Measurements from ENCODE around the gene SRGAP1. TPM values are rescaled to one million over a fixed set of nuclear protein-coding genes. Genes with fewer than 3 reads are reported as not detected.

Gene SRGAP1
- total and polyA plus RNA-seq, 2 of the 8 experiments (the other 6 are each of a cell fraction or from before 2014, with no cell fraction given) = 3.2 to 7.3 TPM

GRCh38 chr12:64187370-64187769 lies 342.9 kb downstream of the SRGAP1 start:
- Histone ChIP-seq H3K4me3 (ENCODE audit: extremely low read depth in 1 of 4, insufficient read depth in 2 of 4, low read depth in 3 of 4, low read length in 4 of 4) (no peak overlapping the region), H4K5ac (ENCODE audit: insufficient read length, low read depth, low read length) (no peak overlapping the region), H3K79me2 (ENCODE audit: control insufficient read depth in 1 of 2, insufficient read depth in 2 of 2, low read length in 2 of 2) (no peaks in the 10 kb centered on the region), H2BK12ac (ENCODE audit: low read depth, low read length) (no peak overlapping the region), H4K8ac (ENCODE audit: extremely low read depth, insufficient read depth, low read length) (no peak overlapping the region), H2BK15ac (ENCODE audit: low read length) (no peak overlapping the region), H4K20me1 (replicated peaks in 1 of 2; ENCODE audit: control insufficient read depth in 1 of 2, insufficient read depth in 2 of 2, low read length in 2 of 2) (no peaks in the 10 kb centered on the region), H3K9me3 (ENCODE audit: insufficient read depth in 2 of 2, low read depth in 1 of 2, low read length in 1 of 2) (no peaks in the 10 kb centered on the region), H3K27ac (ENCODE audit: low read depth, low read length) (no peak overlapping the region), H2AFZ (ENCODE audit: low read length) (no peak overlapping the region), H2BK5ac (ENCODE audit: low read depth, low read length) (no peak overlapping the region), H2BK20ac (ENCODE audit: low read length) (no peak overlapping the region), H2AK5ac (ENCODE audit: low read depth, low read length) (no peak overlapping the region), H3K36me3 (ENCODE audit: control insufficient read depth in 2 of 4, insufficient read depth in 4 of 4, low read length in 3 of 4) (no peaks in the 10 kb centered on the region), H3K56ac (replicated peaks; ENCODE audit: insufficient read length, low read depth, low read length) (no peak overlapping the region), H3K4me1 (replicated peaks in 1 of 4; ENCODE audit: control insufficient read depth in 3 of 4, insufficient read depth in 4 of 4, low read length in 3 of 4) (no peaks in the 10 kb centered on the region), H3K4ac (replicated peaks; ENCODE audit: insufficient read length, low read depth, low read length) (no peak overlapping the region), H3K79me1 (ENCODE audit: low read depth, low read length) (no peaks in the 10 kb centered on the region), H3K23ac (ENCODE audit: insufficient read length) (no peak overlapping the region), H3K14ac (ENCODE audit: insufficient read length) (no peak overlapping the region), H3K9ac (replicated peaks in 1 of 4; ENCODE audit: extremely low read depth in 1 of 4, low read depth in 3 of 4, low read length in 3 of 4) (no peak overlapping the region), H3K18ac (ENCODE audit: extremely low read depth, low read length) (no peak overlapping the region), H3K4me2 (ENCODE audit: insufficient read depth in 1 of 2, low read depth in 2 of 2, low read length in 2 of 2) (no peak overlapping the region), H3K27me3 (replicated peaks in 1 of 4; ENCODE audit: control insufficient read depth in 3 of 4, extremely low read depth in 1 of 4, insufficient read depth in 3 of 4, low read length in 3 of 4) (no peaks in the 10 kb centered on the region), H4K91ac (replicated peaks; ENCODE audit: insufficient read length, low read length) (no peak overlapping the region), H2BK120ac (replicated peaks; ENCODE audit: low read depth, low read length) (no peak overlapping the region), H3K23me2 (ENCODE audit: low read depth, low read length) (no peaks in the 10 kb centered on the region)
- DNase-seq (ENCODE audit: low read depth in 1 of 2, low spot score in 2 of 2) (no peak), FAIRE-seq (no peak)
- ChIA-PET CTCF (ENCODE audit: partially characterized antibody) (no interaction called here), POLR2A (ENCODE audit: partially characterized antibody) (no interaction called here)
- WGBS, 2 experiments (ENCODE audit: extremely low coverage in 1 of 2, insufficient coverage in 1 of 2, insufficient read length in 1 of 2, insufficient replicate concordance in 2 of 2, low coverage in 1 of 2, low lambda C conversion rate in 2 of 2, missing lambda C conversion rate in 1 of 2) = 83% methylated on average over 3 of the region's 3 CpGs; no CpG with 5 or more reads in 1 of the 2 experiments
- TF ChIP-seq NRF1 (IDR thresholded peaks at IDR 0.05; ENCODE audit: low read depth, low read length) = no peak
